HCT116 (cell line): ENCODE measurements around the gene SGF29.

Experiments
- CBX3 ChIP-seq: IDR thresholded peaks from 2 replicates; pipeline ENCODE4 v1.6.1; 2012; ENCODE audit warnings: low read depth
- EZH2phosphoT487 ChIP-seq: fragments of 200-600 bp; IDR thresholded peaks from 2 replicates; pipeline ENCODE4 v1.6.1; 2018; ENCODE audit warnings: antibody characterized with exemption, borderline replicate concordance
- POLR2A ChIP-seq: IDR thresholded peaks from 2 replicates; pipeline ENCODE4 v1.7.0; 2011; ENCODE audit warnings: borderline replicate concordance; ENCODE audit not compliant: insufficient read depth, insufficient read length; ENCODE audit errors: extremely low read depth
- SIN3A ChIP-seq: IDR thresholded peaks from 2 replicates; pipeline ENCODE4 v1.6.1; 2012; ENCODE audit warnings: low read depth
- YY1 ChIP-seq: IDR thresholded peaks from 2 replicates; pipeline ENCODE4 v1.6.1; 2011; ENCODE audit warnings: low read length, low read depth, moderate library complexity, mild to moderate bottlenecking; ENCODE audit not compliant: insufficient replicate concordance; ENCODE audit errors: extremely low read depth
- TF ChIP-seq, protein P1 (sequence below), 3 experiments: fragments of 200-600 bp in 1 of 3; sonication (generic) in 1 of 3; IDR thresholded peaks in 2 of 3; conservative IDR thresholded peaks in 1 of 3; 2 replicates each; pipeline ENCODE4 v1.5.1; 2012 to 2017; ENCODE audit warnings: low read depth in 2 of 3, low read length in 2 of 3, antibody characterized with exemption in 1 of 3, borderline replicate concordance in 1 of 3, control low read depth in 1 of 3, mild to moderate bottlenecking in 1 of 3, mixed read lengths in 1 of 3, mixed run types in 1 of 3, moderate library complexity in 1 of 3; ENCODE audit not compliant: insufficient read depth in 1 of 3
- TF ChIP-seq, protein P2 (sequence below): IDR thresholded peaks from 2 replicates; pipeline ENCODE4 v1.6.1; 2012

DNA sequence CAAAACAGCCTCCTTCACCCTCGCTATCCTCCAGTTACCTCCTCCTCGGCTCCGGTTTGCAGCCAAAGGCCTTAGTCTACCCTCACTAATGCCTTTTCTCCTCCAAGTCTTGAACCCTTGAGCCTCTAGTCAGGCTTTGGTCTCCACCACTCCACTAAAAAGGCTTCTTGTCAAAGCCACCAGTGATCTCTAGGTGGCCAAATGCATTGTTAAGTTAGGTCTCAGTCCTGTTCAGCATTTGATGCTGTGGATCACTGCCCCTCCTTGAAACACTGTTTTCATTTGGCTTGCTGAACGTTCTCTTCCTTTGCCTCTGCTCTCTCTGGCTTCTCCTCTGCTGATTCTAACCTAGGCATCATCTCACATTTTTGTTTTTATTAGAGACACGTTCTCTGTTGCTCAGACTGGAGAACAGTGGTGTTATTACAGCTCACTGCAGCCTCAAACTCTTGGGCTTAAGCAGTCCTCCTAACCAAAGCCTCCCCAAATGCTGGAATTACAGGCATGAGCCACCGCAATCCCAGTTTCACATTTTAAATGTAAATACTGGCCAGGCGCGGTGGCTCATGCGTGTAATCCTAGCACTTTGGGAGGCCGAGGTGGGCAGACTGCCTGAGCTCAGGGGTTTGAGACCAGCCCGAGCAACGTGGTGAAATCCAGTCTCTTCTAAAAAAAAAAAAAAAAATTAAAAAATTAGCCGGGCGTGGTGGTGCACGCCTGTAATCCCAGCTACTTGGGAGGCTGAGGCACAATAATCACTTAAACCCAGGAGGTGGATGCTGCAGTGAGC, 1.1 kb downstream of the SGF29 start:
- TF ChIP-seq, protein P1, sequence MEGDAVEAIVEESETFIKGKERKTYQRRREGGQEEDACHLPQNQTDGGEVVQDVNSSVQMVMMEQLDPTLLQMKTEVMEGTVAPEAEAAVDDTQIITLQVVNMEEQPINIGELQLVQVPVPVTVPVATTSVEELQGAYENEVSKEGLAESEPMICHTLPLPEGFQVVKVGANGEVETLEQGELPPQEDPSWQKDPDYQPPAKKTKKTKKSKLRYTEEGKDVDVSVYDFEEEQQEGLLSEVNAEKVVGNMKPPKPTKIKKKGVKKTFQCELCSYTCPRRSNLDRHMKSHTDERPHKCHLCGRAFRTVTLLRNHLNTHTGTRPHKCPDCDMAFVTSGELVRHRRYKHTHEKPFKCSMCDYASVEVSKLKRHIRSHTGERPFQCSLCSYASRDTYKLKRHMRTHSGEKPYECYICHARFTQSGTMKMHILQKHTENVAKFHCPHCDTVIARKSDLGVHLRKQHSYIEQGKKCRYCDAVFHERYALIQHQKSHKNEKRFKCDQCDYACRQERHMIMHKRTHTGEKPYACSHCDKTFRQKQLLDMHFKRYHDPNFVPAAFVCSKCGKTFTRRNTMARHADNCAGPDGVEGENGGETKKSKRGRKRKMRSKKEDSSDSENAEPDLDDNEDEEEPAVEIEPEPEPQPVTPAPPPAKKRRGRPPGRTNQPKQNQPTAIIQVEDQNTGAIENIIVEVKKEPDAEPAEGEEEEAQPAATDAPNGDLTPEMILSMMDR (IDR thresholded peaks at IDR 0.05 in 2 of 3, conservative IDR thresholded peaks at IDR 0.05 in 1 of 3; ENCODE audit: borderline replicate concordance in 1 of 3, insufficient read depth in 1 of 3, low read depth in 2 of 3, low read length in 2 of 3), result no peak
- TF ChIP-seq POLR2A, result no peak
- TF ChIP-seq YY1, result no peak
- TF ChIP-seq, protein P2, sequence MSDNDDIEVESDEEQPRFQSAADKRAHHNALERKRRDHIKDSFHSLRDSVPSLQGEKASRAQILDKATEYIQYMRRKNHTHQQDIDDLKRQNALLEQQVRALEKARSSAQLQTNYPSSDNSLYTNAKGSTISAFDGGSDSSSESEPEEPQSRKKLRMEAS, result no peak
- TF ChIP-seq SIN3A, result no peak
- no peak for TF ChIP-seq CBX3
- TF ChIP-seq EZH2phosphoT487, result no peak
